LNCaP clone FGC (cell line): ENCODE measurements around the gene HOXC9.

Experiments
- DNase-seq: peaks from one replicate; pipeline ENCODE4 v3.0.0-alpha.2; 2011; ENCODE audit warnings: low read depth
- H3K4me3 ChIP-seq: 2 replicates; pipeline ENCODE4 v1.5.1; 2011; ENCODE audit warnings: mild to moderate bottlenecking, low read depth, low read length, control low read depth
- TF ChIP-seq, protein P1 (sequence below): IDR thresholded peaks from 2 replicates; pipeline ENCODE4 v1.5.1; 2012; ENCODE audit warnings: mild to moderate bottlenecking; ENCODE audit not compliant: control insufficient read depth, insufficient read depth; ENCODE audit errors: extremely low read depth

Gene HOXC9

DNA sequence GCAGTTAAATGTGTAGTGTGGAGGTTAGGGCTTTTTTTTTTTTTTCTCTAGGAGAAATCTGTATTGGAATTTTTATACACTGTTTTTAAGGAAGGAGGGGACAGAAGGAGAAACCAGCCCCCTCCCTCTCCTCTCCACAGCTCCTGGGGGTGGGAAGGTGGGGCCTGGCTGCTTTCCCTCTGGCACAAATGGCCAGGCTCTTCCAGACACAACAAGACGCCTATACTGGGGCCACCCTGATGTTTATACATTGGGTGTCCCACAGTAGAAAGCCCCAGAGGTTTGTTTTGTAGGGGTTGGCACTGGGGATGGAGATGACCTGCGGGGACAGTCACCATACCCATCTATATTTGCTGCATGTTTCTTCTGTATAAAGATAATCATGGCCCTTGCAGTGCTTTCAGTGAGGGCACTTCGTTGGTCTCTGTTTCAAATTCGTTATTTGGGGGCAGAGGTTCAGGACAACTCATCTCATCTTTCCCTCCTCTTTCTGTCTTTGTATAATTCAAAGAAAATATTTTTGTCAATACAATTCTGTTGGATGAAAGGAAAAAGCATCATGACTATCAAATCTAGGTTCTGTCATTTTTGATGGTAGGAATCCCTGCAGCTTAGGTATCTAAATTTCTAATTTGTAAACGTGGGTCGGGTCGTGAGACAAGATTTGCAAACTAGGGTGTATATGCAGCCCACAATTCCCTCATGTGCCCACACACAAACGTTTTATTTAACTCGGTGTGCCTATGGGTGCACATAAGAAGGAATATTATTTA, 23.0 kb upstream of the HOXC9 start:
- no peak for DNase-seq
- H3K4me3 ChIP-seq, result no peak overlapping the region
- TF ChIP-seq, protein P1, sequence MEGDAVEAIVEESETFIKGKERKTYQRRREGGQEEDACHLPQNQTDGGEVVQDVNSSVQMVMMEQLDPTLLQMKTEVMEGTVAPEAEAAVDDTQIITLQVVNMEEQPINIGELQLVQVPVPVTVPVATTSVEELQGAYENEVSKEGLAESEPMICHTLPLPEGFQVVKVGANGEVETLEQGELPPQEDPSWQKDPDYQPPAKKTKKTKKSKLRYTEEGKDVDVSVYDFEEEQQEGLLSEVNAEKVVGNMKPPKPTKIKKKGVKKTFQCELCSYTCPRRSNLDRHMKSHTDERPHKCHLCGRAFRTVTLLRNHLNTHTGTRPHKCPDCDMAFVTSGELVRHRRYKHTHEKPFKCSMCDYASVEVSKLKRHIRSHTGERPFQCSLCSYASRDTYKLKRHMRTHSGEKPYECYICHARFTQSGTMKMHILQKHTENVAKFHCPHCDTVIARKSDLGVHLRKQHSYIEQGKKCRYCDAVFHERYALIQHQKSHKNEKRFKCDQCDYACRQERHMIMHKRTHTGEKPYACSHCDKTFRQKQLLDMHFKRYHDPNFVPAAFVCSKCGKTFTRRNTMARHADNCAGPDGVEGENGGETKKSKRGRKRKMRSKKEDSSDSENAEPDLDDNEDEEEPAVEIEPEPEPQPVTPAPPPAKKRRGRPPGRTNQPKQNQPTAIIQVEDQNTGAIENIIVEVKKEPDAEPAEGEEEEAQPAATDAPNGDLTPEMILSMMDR, result no peak

DNA sequence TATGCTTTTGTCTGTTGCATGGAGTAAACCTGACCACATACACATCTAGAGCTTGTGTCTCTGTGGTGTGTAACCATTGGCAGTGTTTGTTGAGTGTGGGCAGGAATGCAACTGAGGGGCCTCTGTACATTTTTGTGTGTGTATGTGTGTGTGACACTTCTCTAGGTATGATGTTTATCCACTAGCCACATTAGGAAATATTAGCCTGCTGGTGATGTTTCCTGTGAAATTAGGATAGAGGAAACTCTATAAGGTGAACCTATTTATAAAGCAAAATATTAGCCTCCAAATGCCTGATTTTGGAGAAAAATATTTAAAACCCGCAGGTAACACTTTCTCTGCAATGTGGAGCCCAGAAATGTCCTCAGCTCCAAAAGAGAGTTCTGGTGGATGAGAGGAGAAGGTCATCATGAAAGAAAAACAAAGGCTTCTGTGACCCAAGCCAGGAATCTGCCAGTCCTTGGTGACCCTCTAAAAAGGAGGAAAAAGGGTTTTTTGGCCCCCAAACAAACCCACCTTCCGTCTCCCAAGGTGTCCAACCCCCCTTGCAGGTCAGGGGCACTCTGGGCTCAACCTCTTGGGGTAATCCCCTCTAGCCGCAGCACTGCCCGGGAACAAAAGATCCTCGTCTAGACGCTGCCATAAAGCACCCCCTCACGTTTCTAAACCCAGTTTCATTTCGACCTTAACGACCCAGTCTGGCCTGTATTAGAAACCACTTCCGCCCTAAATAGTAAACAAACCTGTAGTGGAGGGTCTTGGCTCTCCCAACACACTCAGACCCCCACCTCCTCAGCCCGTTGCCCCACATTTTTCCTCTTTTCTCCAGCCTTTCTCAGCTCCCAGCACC, 22.1 kb upstream of the HOXC9 start:
- peak overlapping the region; percentile 33 for H3K4me3 ChIP-seq
- DNase-seq, result no peak
- TF ChIP-seq, protein P1, result no peak

DNA sequence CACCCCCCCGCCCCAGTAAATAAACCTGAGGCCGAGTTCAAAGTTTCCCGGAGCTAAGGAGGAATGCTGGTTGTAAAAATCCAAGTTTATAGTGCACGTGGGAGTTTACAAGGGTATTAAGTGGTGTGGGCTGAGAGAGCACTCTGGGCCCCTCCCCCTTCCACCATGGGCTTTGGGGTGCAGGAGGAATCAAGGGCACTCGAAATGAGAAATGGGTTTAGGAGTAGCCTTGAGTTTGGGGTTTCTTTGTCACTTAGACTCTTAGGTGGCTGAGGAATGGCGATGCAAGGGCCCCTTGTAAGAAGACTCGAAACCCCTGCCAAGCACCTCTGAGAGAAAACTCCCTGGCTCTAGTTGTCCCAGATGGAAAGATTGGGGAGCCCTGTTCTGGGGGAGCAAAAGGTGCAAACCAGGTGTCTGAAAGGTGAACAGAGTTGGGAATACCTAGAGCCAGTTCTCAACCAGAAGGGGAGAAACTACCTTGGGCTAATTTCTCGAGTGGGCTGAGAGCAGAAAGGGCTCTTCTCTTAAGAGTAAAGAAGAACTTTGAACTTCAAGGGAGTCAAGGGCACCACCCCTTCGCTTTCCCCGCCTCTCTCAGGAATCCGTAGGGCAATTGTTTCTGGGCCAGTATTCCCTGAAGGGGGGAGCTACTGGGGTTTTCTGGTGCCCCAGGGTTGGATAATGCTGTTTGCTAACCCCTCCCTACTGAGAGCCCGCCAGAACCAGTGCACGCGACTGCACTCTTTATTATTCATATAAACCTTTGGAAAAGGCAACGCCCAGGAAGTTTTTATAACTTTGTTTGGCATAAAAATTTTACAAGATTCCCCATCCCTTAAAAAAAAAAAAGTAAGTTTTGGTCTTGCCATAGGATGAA, 21.2 kb upstream of the HOXC9 start:
- peak; percentile 93 for DNase-seq
- peak overlapping the region; percentile 34 for H3K4me3 ChIP-seq
- TF ChIP-seq, protein P1, result no peak

DNA sequence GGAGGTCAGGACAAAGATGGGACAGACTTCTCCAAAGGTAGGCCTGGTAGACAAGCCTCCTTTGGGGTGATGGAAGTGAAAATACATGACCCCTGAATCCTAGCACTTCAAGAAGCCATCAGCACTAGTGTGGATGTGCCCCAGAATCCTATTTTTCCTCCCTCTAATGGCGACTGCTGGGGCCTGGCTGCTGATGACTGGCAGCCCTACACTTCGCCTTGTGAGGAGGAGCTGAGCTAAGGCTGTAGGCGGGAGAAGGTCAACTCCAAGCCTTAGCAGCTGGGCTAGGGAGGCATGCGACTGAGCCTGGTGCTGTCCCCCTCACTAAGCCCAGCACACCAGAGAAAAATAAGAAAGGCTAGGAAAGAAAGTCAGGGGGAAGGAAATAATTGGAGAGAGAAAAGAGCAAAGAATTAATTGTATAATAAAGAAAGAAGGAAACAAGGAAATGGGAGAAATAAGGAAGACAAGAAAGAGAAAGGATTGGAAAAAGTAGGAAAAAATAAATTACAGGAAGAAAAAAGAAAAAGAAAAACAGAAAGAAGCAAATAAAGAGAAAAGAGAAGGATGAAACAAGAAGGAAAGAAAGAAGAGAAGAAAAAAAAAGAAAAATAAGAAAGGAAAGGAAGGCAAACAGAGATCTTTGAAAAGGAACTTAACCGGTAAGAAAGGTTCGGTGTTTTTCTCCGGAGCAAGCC, 19.7 kb upstream of the HOXC9 start:
- H3K4me3 ChIP-seq, result no peak overlapping the region
- no peak for DNase-seq
- TF ChIP-seq, protein P1, result no peak

- TF ChIP-seq, protein P1, result no peak
These were observed 19.0 kb upstream of the HOXC9 start for GRCh38 chr12:53980802-53981496.

More at GRCh38 chr12:53980802-53981496, 19.0 kb upstream of the HOXC9 start:
- no peak for DNase-seq
- no peak overlapping the region for H3K4me3 ChIP-seq
